ENCODE results near the gene MTM1. TPM values are rescaled to one million over a fixed set of nuclear protein-coding genes. Genes with fewer than 3 reads are reported as not detected.

Gene MTM1
- polyA plus RNA-seq, 4 donors, result 11.5 to 13.3 (median 12.4) TPM

DNA sequence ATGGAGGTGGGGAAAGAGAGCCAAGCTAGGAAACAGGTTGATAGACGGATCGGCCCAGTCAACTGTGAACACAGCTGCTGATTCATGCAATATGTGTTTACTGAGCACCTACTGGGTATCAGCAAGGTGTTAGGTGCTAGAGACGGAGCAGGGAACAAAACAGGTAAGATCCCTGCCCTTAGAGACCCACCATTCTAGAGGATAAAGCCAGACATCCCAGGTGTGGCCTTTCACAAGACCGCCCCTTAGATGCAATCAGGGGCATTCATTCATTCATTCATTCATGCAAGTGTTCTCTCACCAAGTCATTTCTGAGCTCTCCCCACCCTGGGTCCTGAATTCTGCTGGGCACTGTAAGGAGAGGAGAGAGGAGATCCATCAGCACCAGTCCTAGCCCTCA lies 20.2 kb upstream of the MTM1 start:
- no peak for DNase-seq (ENCODE audit: low read depth in 4 of 4, low spot score in 2 of 4)

DNA sequence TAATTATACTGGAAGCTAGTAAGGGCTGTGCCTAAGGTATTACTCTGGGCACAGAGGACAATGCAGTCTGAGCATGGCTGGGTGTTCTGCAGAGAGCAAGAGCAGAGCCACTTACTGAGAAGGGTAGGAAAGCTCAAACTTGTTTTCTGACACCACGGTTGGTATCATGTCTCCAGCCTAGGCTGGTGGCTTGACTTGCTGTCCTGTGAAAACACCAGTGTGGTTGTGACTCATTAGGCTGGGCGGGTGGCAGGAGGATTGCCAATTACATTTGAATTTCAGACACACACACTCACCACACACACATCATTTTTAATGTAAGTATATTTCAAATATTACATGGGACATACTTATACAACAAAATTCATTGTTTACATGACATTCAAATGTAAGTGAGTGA lies 19.7 kb upstream of the MTM1 start:
- DNase-seq (ENCODE audit: low read depth in 4 of 4, low spot score in 2 of 4), result no peak

GRCh38 chrX:150551963-150552362 lies 16.5 kb upstream of the MTM1 start:
- no peak for DNase-seq (ENCODE audit: low read depth in 4 of 4, low spot score in 2 of 4)

- DNase-seq (ENCODE audit: low read depth in 4 of 4, low spot score in 2 of 4), result no peak
These were observed 10.0 kb upstream of the MTM1 start for GRCh38 chrX:150558424-150558823.

- no peak for DNase-seq (ENCODE audit: low read depth in 4 of 4, low spot score in 2 of 4)
These were observed 3.6 kb upstream of the MTM1 start for GRCh38 chrX:150564838-150565237.

GRCh38 chrX:150565551-150565950 lies 2.9 kb upstream of the MTM1 start:
- DNase-seq (ENCODE audit: low read depth in 4 of 4, low spot score in 2 of 4), result no peak

- no peak for DNase-seq (ENCODE audit: low read depth in 4 of 4, low spot score in 2 of 4)
These were observed 1.7 kb upstream of the MTM1 start for GRCh38 chrX:150566734-150567182.

DNA sequence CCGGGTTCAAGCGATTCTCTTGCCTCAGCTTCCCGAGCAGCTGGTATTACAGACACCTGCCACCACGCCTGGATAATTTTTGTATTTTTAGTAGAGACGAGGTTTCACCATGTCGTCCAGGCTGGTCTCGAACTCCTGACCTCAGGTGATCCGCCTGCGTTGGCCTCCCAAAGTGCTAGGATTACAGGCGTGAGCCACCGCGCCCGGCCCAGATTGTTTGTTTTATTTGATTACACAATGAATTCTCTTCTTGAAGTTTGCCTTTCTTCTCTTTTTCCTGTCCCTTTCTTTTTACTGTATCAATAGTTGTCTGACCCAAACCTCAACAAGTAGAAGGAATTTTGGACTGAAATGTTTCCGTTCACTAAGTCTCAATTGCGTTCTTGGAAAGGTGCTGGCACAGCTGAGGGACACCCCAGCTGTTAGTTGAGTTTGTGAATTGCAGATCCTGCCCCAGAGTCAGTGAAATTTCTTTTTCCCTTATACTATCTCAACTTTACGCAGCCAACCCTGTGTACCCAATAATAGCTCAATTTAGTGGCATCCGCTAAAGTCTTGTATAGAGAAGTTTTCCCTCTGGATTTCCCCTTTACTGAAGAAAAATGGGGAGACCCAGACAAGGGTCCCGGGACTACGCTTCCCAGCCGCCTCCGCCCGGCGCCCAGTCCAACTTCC lies 639 bp upstream of the MTM1 start:
- DNase-seq (ENCODE audit: low read depth in 4 of 4, low spot score in 2 of 4), result no peak

GRCh38 chrX:150569155-150569477 lies 695 bp downstream of the MTM1 start:
- no peak for DNase-seq (ENCODE audit: low read depth in 4 of 4, low spot score in 2 of 4)

GRCh38 chrX:150570512-150570911 lies 2.1 kb downstream of the MTM1 start:
- no peak for DNase-seq (ENCODE audit: low read depth in 4 of 4, low spot score in 2 of 4)

GRCh38 chrX:150572206-150572605 lies 3.8 kb downstream of the MTM1 start:
- no peak for DNase-seq (ENCODE audit: low read depth in 4 of 4, low spot score in 2 of 4)

DNA sequence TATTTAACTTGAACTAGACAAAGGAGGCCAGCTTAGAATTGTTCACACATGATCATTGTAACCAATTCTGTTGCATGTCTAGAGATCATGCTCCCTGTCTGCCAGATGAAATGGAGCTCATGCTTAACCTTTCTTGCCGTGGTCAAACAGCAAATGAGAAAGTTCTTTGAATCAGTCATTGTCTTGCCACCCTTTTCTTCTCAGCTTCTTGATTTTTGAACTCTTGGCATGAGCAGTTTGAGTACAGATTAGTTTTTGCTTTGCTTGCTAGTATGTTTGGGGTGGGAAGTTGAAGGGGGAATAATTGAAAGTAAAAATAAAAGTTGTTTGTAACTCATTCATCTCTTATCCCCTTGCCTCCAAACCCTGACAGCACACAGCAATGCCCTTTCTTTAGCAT lies 4.7 kb downstream of the MTM1 start:
- DNase-seq (ENCODE audit: low read depth in 4 of 4, low spot score in 2 of 4), result no peak

GRCh38 chrX:150573702-150574101 lies 5.3 kb downstream of the MTM1 start:
- DNase-seq (ENCODE audit: low read depth in 4 of 4, low spot score in 2 of 4), result no peak

DNA sequence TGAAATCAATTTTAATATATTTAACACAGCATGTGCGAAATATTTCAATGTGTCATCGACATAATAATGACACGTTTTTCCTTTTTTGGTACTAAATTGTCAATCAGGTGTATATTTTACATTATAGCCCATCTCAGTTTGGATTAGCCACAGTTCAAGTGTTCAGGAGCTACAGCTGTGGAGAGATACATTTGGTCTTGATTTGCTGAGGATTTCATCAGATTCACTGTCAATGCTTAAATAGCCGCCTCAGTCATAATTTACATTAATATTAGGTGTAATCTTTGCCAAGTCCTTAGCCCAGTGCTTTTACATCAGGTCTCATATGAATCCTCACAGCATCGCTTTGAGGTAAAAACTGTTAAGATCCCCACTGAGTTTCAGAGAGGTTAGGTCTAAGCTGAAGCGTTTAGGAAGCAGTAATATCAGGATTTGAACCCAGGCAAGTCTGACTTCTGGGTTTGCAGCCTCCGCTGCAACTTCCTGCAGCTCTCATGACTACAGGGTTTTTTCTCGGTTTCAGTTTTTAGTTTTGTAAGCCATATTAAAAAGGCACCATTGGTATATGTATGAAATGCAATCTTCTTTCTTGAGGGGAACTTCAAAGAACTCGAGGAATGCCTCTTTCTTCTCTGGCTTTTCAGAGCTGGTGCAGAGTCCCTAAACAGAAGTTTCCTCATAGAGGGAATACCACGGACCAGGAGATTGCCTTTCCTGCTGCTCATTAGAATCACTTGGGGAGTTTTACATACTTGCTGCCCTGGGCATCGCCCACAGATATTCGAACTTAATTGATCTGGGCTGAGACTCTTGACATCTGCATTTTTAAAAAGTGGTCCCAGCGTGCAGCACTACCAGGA lies 6.4 kb downstream of the MTM1 start:
- no peak for DNase-seq (ENCODE audit: low read depth in 4 of 4, low spot score in 2 of 4)

- no peak for DNase-seq (ENCODE audit: low read depth in 4 of 4, low spot score in 2 of 4)
These were observed 7.0 kb downstream of the MTM1 start for GRCh38 chrX:150575419-150575814.

DNA sequence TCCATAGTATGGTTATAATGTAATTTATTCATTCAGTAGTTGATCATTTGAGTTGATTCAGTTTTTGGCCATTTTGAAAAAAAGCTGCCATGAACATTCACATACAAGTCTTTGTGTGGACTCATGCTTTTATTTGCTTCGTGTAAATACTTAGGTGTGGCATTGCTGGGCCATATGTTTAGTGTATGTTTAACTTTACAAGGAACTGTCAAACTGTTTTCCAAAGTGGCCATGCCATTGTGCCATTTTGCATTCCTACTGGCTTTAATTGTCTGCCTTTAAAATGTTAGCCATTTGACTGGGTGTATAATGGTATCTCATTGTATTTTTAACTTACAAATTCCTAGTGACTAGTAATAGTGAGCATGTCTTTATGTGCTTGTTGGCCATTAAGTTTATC lies 8.8 kb downstream of the MTM1 start:
- DNase-seq (ENCODE audit: low read depth in 4 of 4, low spot score in 2 of 4), result no peak

DNA sequence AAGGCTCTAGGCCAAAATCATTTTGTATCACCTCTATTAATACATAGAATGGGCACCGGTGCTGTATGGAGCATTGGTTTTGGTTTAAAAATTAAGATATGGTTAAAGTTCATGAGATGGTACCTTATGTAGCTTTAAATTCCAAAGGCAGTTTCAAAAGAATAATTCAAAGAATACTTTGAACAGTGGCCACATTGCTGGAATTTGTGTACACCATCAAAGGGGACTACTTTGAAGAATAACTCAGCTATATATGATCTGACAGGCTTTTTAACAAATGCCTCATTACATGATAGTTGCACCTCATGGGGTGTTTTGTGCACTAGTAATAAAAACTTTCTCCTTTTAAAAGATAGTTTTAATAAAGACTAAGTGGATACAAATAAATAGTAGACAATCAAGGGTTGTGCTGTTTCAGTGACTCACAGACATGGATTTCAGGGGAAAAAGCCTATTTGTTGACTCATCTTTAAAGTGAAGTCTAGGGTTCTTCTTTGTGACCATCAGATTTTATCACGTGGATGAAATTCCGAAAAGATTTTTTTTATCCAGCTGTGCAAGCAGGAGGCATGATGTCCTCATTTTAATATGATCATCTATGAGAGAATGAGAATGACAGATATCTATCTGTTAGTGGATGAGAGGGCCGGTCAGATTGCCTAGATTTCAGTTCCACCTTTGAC lies 12.8 kb downstream of the MTM1 start:
- DNase-seq (ENCODE audit: low read depth in 4 of 4, low spot score in 2 of 4), result no peak

DNA sequence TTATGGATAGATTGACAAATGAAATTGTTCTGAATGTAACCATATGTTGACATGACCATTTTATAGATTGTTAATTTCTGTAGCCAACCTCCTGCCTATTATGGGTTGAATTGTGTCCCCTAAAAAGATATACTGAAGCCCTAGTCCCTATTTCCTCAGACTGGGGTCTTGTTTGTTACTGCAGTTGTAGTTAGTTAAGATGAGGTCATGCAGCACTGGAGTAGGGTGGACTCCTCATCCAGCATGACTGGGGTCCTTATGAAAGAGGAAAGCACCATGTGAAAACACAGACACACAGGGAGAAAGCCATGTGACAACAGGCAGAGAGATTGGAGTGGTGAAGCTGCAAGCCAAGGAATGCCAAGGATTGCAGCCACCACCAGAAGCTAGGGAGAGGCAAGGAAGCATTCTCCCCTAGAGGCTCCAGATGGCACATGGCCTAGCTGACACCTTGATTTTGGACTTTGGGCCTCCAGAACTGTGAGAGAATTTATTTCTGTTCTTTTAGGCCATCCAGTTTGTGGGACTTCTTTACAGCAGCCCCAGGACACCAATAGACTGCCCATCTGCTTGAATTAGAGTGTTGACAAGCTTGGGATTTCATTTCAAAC lies 14.0 kb downstream of the MTM1 start:
- DNase-seq (ENCODE audit: low read depth in 4 of 4, low spot score in 2 of 4), result no peak

DNA sequence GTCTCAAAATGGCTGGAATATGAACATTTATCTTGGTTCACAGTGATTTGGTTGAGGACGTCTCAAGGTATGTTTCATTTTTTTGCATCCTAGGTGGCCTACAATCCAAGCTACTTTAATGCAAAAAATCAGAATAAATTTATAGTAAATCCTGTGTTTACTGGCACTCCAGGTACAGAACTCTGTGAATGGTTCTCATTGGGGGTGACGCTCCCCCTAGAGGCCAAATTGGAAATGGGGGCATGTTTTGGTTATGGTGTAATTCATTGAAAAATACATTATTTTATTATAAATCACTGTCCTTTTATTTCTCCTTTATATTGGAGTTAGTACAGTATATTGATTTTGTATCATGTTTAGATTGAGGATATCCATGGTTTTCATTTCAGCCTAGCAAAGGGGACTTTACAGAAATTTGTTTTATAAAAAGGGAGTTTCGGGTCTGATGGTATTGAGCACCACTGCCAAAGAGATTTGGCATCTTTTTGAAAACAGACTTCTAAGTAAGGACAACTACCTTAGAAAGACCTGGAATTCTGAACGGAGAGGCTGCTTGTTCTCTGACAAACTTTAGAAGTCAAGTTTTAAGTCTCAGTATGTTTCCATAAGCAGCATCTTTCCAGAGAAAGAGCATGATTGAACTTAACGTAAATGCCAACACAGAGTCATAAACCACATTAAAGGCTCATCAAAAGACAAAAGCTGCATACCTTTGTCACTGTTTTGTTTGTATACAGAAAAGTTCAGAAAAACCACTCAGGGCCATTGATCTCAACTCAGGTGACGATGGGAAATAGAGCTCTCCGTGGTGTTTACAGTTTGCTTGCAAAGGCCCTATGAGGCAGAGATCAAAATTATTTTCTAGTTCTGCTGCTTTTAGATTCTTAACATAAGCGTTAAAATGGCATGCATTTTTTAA lies 19.4 kb downstream of the MTM1 start:
- no peak for DNase-seq (ENCODE audit: low read depth in 4 of 4, low spot score in 2 of 4)

DNA sequence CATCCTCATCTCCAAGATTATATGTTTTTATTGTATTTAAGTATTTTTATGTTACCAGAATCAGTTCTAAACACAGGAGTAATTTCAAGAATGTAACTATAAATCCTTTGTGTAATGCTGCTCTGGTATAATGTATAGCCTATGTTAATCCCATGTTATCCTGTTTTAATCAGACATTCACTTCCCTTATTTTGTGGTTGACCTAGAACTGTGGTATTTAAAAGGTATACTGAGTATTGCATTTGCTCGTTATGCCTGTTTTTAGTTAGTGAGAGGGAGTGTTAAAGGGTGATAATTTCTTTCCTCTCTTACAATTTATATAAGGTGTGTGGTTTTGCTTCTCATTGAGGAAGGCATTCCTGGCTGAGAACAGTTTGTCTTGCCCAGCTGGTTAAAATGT lies 26.2 kb downstream of the MTM1 start:
- no peak for DNase-seq (ENCODE audit: low read depth in 4 of 4, low spot score in 2 of 4)
